GM19328 (cell line): ENCODE results near the gene TPPP3.

Source experiments
- ATAC-seq: cut with Tn5 transposase; IDR thresholded peaks from one replicate; pipeline ENCODE4 v1.9.1; 2021; ENCODE audit warnings: mild to moderate bottlenecking, moderate library complexity; ENCODE audit not compliant: unreplicated experiment

TPPP3 gene

DNA sequence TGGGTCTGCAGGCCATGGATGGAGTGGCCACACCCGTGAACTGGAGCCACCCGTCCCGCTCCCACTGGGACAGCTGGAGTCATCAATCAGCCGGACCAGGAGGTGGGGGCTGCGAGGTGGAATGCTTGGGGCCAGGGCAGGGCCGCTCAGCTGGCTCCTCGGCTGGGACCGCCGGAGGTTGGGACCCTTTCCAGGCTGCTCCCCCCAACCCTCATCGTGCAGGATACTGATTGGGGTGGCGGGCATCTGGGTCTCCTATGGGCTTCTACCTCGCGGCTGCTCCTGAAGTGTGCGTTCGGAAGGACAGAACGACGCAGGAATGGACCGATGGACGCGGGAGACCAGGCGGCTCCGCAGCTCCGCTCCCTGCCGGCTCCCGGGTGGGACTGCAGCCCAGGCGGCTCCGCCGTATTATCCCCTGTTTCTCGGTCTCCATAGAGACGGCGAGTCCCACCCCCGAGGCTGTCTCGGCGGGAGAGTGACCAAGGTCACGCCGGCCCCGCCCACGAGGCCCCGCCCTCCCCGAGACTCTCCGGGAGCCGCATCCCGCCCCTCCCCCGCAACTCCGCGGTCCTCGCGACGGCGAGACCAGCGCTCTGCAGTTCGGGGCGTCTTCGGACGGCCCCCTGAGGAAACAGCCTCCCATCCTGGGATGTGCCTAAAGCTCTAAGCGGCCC is at the start of gene TPPP3:
TSS of gene TPPP3 (minus strand) at position 388 of the 677 bp plus-strand sequence. CDS start 2,387 bp downstream, outside the sequence.
- no peak for ATAC-seq

GRCh38 chr16:67442581-67443255 is 49.4 kb upstream of the TPPP3 start:
- no peak for ATAC-seq

- ATAC-seq = no peak
These were observed 48.6 kb upstream of the TPPP3 start for GRCh38 chr16:67441907-67442306.

DNA sequence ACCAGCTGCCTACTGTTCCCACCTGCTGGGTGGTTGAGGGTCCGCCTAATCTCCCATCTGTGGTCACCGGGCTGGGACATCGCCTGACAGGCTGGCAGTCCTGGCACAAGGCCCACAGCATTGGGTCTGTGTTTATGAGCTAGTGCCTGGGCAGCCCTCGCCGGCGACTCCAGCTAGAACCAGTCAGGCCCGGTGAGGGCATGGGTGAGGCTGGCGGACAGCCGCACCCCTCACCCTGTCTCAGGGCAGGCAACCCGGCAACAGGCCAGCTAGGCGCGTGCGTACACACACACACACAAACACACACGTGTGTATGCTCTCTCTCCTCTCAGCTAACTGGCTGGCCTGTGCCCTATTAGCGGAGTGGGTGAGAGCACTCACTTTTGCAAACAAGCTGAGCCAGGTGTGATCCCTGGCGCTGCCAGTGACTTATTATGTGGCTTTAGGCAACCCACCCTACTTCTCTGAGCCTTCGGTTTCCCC is 48.0 kb upstream of the TPPP3 start:
- no peak for ATAC-seq

DNA sequence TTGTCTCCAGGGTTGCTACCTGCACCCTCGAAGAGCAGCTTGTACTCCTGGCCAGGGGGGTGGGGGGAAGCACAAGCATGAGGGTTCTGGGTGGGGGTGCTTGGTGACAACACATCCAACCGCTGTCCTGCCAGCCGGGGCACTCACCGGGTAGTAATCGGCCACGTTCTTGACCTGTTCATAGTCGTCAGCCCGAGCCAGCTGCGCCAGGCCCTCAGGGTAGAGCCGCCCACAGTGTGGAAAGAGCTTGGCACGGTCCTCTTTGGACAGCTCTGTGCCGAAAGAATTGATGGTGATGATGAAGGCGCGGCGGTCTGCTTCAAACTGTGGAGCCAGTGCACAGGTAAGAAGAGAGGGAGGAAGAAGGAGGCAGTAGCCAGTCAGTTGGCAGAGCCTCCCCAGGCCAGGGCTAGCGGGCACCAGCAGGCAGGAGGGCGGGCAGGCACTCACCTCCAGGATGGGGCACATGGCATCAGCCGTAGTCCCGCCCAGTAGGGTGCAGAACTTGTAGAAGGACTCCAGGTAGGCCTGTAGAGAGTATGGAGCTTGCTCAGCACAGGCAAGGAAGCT is 45.6 kb upstream of the TPPP3 start:
- ATAC-seq = no peak

DNA sequence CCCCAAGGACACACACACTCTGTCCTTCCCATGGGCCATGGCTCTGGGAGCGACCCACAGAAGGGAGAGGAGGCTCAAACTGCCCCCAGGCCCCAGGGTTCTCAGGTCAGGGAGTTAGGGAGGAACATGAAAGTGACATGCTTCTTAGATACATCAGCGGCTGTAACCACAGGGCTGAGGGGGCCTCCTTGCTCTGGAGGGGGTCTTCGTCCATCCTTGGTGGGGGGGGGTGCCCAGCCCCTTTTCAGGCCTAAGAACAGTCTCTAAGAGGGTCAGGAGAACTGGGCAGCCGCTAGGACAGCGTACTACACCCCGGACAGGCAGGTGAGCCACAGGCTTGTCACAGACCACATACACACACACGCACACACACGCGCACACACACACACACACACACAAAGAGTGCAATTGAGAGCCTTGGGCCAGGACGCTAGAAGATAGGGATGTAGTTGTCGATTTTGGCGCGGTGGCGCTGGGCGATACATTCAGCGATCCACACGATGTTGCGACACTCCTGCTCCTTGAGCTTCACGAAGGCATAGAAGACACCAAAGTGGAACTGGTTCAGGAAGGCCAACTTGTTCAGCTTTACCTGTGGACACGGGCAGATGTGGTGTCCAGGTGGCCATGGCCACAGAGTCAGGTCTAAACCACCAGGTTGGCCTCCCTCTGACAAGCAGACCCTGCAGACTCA is 44.9 kb upstream of the TPPP3 start:
- no peak for ATAC-seq

- ATAC-seq = no peak
These were observed 44.2 kb upstream of the TPPP3 start for GRCh38 chr16:67437513-67437912.

- no peak for ATAC-seq
These were observed 43.4 kb upstream of the TPPP3 start for GRCh38 chr16:67436640-67437193.

DNA sequence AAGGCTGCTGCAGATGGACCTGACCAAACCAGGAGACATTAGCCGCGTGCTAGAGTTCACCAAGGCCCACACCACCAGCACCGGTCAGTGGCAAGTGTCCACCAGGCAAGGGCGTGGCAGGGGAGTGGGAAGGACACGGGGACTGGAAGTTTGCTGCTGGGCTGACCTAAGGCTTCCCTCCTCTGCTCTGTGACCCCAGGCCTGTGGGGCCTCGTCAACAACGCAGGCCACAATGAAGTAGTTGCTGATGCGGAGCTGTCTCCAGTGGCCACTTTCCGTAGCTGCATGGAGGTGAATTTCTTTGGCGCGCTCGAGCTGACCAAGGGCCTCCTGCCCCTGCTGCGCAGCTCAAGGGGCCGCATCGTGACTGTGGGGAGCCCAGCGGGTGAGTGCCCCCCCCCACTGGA is 42.5 kb upstream of the TPPP3 start:
- ATAC-seq = no peak

- ATAC-seq = no peak
These were observed 39.9 kb upstream of the TPPP3 start for GRCh38 chr16:67433131-67433719.

GRCh38 chr16:67432506-67432890 is 39.2 kb upstream of the TPPP3 start:
- no peak for ATAC-seq

DNA sequence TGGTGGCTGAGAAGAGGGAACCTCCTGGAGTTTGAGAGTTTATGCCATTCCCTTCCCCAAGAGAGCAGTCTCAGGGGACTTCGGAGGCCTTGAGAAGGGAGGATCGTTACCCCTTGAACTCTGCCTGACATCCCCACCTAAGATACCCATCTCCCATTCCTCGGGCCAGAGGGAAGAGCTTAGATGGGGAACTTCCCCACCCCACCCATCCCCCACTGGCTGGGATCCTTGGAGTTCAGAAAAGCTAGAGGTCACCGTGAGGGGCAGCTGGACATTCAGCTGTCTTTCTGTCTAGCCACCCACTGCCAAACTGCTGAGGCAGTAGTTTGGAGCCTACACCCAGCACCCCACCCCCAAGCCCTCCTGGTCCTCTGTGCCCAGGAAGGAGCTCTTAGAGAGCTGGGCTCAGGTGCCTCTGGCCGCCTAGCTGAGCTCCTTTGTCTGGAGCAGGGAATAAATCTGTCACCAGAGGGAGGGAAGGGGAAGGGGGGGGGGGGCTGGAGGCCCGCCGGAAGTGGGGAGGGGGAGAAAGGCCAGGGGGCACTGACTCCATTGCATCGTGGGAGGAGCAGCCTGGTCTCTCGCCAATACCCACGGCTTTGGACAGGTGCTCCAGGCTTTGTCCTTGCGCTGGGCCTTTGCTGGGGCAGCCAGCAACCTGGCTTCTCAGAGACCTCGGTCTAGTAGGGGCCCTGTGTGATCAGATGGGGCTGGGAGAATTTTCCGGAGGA is 38.6 kb upstream of the TPPP3 start:
- no peak for ATAC-seq

DNA sequence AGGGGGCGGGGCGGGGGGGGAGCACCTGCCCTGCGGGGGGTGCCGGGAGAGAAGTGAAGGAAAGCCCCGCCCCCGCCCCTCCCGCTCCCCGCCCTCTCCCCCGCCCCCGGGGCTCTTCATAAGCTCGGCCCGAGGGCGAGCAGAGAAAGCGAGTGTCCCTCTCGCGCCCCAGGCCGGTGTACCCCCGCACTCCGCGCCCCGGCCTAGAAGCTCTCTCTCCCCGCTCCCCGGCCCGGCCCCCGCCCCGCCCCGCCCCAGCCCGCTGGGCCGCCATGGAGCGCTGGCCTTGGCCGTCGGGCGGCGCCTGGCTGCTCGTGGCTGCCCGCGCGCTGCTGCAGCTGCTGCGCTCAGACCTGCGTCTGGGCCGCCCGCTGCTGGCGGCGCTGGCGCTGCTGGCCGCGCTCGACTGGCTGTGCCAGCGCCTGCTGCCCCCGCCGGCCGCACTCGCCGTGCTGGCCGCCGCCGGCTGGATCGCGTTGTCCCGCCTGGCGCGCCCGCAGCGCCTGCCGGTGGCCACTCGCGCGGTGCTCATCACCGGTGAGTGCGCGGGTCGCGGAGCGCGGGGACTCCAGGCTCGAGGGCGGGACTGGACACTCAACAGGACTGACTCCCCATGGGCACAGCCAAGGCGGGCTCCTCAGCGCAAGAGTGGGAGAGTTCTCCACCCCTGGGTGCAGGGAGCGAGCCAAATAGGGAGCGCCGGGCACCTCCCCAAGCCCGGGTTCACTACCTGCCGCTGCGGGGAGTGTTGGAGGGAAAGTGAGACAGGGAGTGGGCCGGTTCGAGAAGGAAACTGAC is 37.9 kb upstream of the TPPP3 start, which contains the start of gene HSD11B2:
TSS of gene HSD11B2 (plus strand) at position 145 of the 798 bp plus-strand sequence. CDS start at position 273, 128 bp downstream.
- ATAC-seq = no peak

DNA sequence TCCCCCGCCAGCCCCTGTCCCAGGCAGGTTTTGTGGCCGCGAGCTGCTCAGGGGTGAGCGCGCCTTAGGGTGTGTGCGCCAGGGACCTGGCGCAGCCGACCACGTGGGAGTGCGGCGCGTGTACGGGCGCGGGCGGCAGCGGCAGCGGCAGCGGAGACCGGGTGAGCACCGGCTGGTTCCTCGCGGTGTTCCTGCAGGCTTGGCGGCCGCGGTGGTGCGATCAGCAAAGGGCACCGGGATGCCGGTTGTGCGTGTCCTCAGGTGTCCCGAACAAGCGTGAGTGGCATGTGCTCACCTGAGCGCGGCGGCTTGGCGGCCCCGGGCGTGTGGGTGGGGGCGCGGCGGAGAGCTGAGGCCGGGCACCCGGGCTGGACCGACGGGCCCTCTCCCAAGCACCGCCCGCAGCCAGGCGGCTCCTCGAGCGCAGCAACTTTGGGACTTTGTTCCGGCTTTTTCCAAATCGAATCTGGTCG is 37.2 kb upstream of the TPPP3 start:
- ATAC-seq = no peak

- no peak for ATAC-seq
These were observed 36.7 kb upstream of the TPPP3 start for GRCh38 chr16:67429799-67430503.

GRCh38 chr16:67429053-67429798 is 35.9 kb upstream of the TPPP3 start:
- ATAC-seq = no peak

DNA sequence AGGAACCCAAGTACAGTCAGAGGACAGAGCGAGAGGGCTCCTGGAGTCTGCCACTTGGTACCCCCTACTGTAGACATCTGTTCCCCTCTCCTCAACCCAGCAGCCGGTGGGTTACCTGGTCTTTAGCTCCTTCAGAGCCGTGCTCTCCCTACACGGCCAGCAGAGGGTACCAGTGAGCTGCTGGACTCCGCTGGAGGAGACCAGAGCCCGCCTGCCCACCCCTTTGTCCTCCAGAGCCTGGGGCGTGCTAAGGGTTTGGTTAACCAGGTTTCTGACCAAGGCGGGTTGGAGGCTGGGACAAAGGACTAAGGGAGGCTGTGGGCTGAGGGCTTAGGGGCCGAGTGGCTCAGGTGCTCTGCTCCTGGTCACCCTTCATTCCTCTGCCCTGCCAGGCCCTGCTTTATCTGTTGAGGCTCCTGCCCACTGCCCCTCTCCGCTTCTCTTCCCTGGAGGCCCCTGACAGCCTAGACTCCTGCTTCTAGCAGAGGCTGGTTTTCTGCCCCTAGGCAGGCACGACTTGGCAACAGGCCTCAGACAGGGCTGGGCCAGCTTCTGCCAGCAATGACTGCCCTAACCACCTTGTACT is 34.9 kb upstream of the TPPP3 start:
- no peak for ATAC-seq
